HG03139 (cell line): Measurements from ENCODE around the gene SIN3B.

ENCODE experiments used
- ATAC-seq: cut with Tn5 transposase; IDR thresholded peaks from one replicate; pipeline ENCODE4 v1.9.1; 2021; ENCODE audit not compliant: unreplicated experiment

Gene SIN3B

GRCh38 chr19:16887353-16888265 lies 58.4 kb downstream of the SIN3B start:
- ATAC-seq = no peak

GRCh38 chr19:16888629-16889365 lies 59.6 kb downstream of the SIN3B start, which contains the start of gene F2RL3:
Gene F2RL3 (plus strand): TSS chr19:16888999. CDS start chr19:16889190, 191 bp downstream.
- ATAC-seq = no peak

- ATAC-seq = no peak
Observed at GRCh38 chr19:16889366-16889882, 60.2 kb downstream of the SIN3B start.

GRCh38 chr19:16889883-16890460 lies 60.8 kb downstream of the SIN3B start:
- no peak for ATAC-seq

GRCh38 chr19:16890461-16891184 lies 61.4 kb downstream of the SIN3B start:
- no peak for ATAC-seq

- no peak for ATAC-seq
Observed at GRCh38 chr19:16891696-16892382, 62.6 kb downstream of the SIN3B start.

- no peak for ATAC-seq
Observed at GRCh38 chr19:16892436-16892835, 63.2 kb downstream of the SIN3B start.

GRCh38 chr19:16892868-16893685 lies 63.9 kb downstream of the SIN3B start:
- no peak for ATAC-seq

- ATAC-seq = no peak
Observed at GRCh38 chr19:16893686-16893989, 64.4 kb downstream of the SIN3B start.

GRCh38 chr19:16894080-16894479 lies 64.9 kb downstream of the SIN3B start:
- no peak for ATAC-seq

- no peak for ATAC-seq
Observed at GRCh38 chr19:16895467-16896145, 66.4 kb downstream of the SIN3B start.

- ATAC-seq = peak; percentile 15
Observed at GRCh38 chr19:16896146-16897028, 67.2 kb downstream of the SIN3B start.

GRCh38 chr19:16897029-16897855 lies 68.0 kb downstream of the SIN3B start:
- peak; percentile 37 for ATAC-seq

GRCh38 chr19:16897856-16898161 lies 68.6 kb downstream of the SIN3B start:
- ATAC-seq = peak; percentile 7

- no peak for ATAC-seq
Observed at GRCh38 chr19:16898361-16899015, 69.3 kb downstream of the SIN3B start.

GRCh38 chr19:16899566-16900075 lies 70.4 kb downstream of the SIN3B start:
- no peak for ATAC-seq
